ENCODE data around the gene ABHD12B.

Gene ABHD12B

GRCh38 chr14:50862036-50862570 is 9.8 kb upstream of the ABHD12B start:
- Histone ChIP-seq H4K20me1 (ENCODE audit: insufficient read depth, low read length) (no peaks in the 10 kb centered on the region), H3K27ac (ENCODE audit: low read depth, low read length, poor library complexity, severe bottlenecking) (peak overlapping the region; percentile 51), H3K4me2 (ENCODE audit: low read length) (no peak overlapping the region), H3K79me2 (ENCODE audit: insufficient read depth, low read length) (no peaks in the 10 kb centered on the region), H3K4me1 (ENCODE audit: insufficient read depth, low read length, severe bottlenecking) (peaks cover 64% of the 10 kb centered on the region), H3K27me3 (ENCODE audit: insufficient read depth, low read length) (no peaks in the 10 kb centered on the region), H3F3A (ENCODE audit: insufficient read depth, low read length) (no peaks in the 10 kb centered on the region), H3K9me2 (ENCODE audit: low read depth, low read length) (no peaks in the 10 kb centered on the region), H3K36me3 (ENCODE audit: insufficient read depth, low read length) (no peaks in the 10 kb centered on the region), H3K9me3 (ENCODE audit: low read length) (no peaks in the 10 kb centered on the region), H3K9ac (ENCODE audit: low read length) (no peak overlapping the region), H2AFZ (ENCODE audit: low read length) (no peak overlapping the region), H3K4me3 (ENCODE audit: low read depth, low read length, poor library complexity, severe bottlenecking) (no peak overlapping the region)
- TF ChIP-seq EZH2 (IDR thresholded peaks at IDR 0.05; ENCODE audit: borderline replicate concordance, low read length) (no peak), CTCF (IDR thresholded peaks at IDR 0.05; ENCODE audit: low read length) (no peak)

- H4K20me1 ChIP-seq (ENCODE audit: insufficient read depth, low read length), result no peaks in the 10 kb centered on the region
- H3K4me2 ChIP-seq (ENCODE audit: low read length), result no peak overlapping the region
- no peaks in the 10 kb centered on the region for H3K79me2 ChIP-seq (ENCODE audit: insufficient read depth, low read length)
- no peak overlapping the region for H3K27ac ChIP-seq (ENCODE audit: low read depth, low read length, poor library complexity, severe bottlenecking)
- H3K36me3 ChIP-seq (ENCODE audit: insufficient read depth, low read length), result no peaks in the 10 kb centered on the region
- no peaks in the 10 kb centered on the region for H3K9me3 ChIP-seq (ENCODE audit: low read length)
- H3K4me1 ChIP-seq (ENCODE audit: insufficient read depth, low read length, severe bottlenecking), result peaks cover 58% of the 10 kb centered on the region
- no peak overlapping the region for H3K4me3 ChIP-seq (ENCODE audit: low read depth, low read length, poor library complexity, severe bottlenecking)
- H3K27me3 ChIP-seq (ENCODE audit: insufficient read depth, low read length), result no peaks in the 10 kb centered on the region
- H2AFZ ChIP-seq (ENCODE audit: low read length), result no peak overlapping the region
- H3K9me2 ChIP-seq (ENCODE audit: low read depth, low read length), result no peaks in the 10 kb centered on the region
- no peak for TF ChIP-seq CTCF (IDR thresholded peaks at IDR 0.05; ENCODE audit: low read length)
- no peak for TF ChIP-seq EZH2 (IDR thresholded peaks at IDR 0.05; ENCODE audit: borderline replicate concordance, low read length)
- H3K9ac ChIP-seq (ENCODE audit: low read length), result no peak overlapping the region
- H3F3A ChIP-seq (ENCODE audit: insufficient read depth, low read length), result no peaks in the 10 kb centered on the region
Measured at GRCh38 chr14:50864237-50864636, 7.6 kb upstream of the ABHD12B start.

GRCh38 chr14:50864946-50865345 is 6.9 kb upstream of the ABHD12B start:
- H3K9ac ChIP-seq (ENCODE audit: low read length), result no peak overlapping the region

More at GRCh38 chr14:50864946-50865345, 6.9 kb upstream of the ABHD12B start:
- Histone ChIP-seq H3K79me2 (ENCODE audit: insufficient read depth, low read length) (no peaks in the 10 kb centered on the region), H3K9me3 (ENCODE audit: low read length) (no peaks in the 10 kb centered on the region), H3K4me2 (ENCODE audit: low read length) (no peak overlapping the region), H3K4me3 (ENCODE audit: low read depth, low read length, poor library complexity, severe bottlenecking) (no peak overlapping the region), H3K36me3 (ENCODE audit: insufficient read depth, low read length) (no peaks in the 10 kb centered on the region), H4K20me1 (ENCODE audit: insufficient read depth, low read length) (no peaks in the 10 kb centered on the region), H3K4me1 (ENCODE audit: insufficient read depth, low read length, severe bottlenecking) (peaks cover 51% of the 10 kb centered on the region), H2AFZ (ENCODE audit: low read length) (peak overlapping the region; percentile 50; the same call in 1 of the 2 replicates), H3K9me2 (ENCODE audit: low read depth, low read length) (no peaks in the 10 kb centered on the region), H3K27me3 (ENCODE audit: insufficient read depth, low read length) (no peaks in the 10 kb centered on the region), H3K27ac (ENCODE audit: low read depth, low read length, poor library complexity, severe bottlenecking) (no peak overlapping the region), H3F3A (ENCODE audit: insufficient read depth, low read length) (no peaks in the 10 kb centered on the region)
- no peak for TF ChIP-seq EZH2 (IDR thresholded peaks at IDR 0.05; ENCODE audit: borderline replicate concordance, low read length)
- no peak for TF ChIP-seq CTCF (IDR thresholded peaks at IDR 0.05; ENCODE audit: low read length)
